ENCODE data around the gene LRRC8D. TPM values are rescaled to one million over a fixed set of nuclear protein-coding genes. Genes with fewer than 3 reads are reported as not detected.

LRRC8D gene
- total and polyA plus RNA-seq, 9 donors, result 5.0 to 14.1 (median 8.8) TPM

DNA sequence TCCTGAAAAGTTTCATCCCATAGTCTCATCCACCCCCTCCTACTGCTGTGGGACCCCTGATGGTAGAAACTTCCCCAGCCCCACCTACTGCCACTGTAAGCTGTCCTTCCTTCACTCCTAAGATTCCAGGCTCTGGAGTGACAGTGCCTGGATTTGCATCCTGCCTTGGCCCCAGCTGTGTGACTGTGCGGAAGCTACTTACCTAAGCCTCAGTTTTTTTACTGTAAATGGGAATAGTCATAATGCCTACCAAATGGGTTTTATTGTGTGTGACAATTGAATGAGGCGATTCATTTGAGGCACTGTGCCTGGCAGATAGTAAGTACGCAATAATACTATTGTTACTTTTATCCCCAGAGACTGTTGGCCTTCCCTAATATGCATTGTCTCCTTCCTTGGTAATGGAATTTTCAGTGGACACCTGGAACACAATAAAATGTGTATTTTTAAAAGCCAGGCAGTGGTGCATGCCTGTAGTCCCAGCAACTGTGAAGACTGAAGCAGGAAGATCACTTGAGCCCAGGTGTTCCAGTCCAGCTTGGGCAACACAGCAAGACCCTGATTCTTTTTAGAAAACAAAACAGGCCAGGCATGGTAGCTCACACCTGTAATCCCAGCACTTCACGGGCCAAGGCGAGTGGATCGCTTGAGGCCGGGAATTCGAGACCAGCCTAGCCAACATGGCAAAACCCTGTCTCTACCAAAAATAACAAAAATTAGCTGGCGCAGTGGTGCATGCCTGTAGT is 119.0 kb downstream of the LRRC8D start:
- H3K4me1 ChIP-seq (ENCODE audit: insufficient read depth), result peaks cover 8% of the 10 kb centered on the region
- DNase-seq, result no peak
- WGBS, 3 donors, result 98 to 99% (median 99%) methylated on average over 9 of the region's 9 CpGs
- intact Hi-C loops (cut with DNase I), result no loop called here
- H3K27ac ChIP-seq, result no peak overlapping the region
- no peaks in the 10 kb centered on the region for H3K36me3 ChIP-seq
- no peak overlapping the region for H3K4me3 ChIP-seq
- no peaks in the 10 kb centered on the region for H3K9me3 ChIP-seq
- TF ChIP-seq POLR2A (IDR thresholded peaks at IDR 0.05) (no peak), EP300 (IDR thresholded peaks at IDR 0.05) (no peak)
- TF ChIP-seq, protein P1, sequence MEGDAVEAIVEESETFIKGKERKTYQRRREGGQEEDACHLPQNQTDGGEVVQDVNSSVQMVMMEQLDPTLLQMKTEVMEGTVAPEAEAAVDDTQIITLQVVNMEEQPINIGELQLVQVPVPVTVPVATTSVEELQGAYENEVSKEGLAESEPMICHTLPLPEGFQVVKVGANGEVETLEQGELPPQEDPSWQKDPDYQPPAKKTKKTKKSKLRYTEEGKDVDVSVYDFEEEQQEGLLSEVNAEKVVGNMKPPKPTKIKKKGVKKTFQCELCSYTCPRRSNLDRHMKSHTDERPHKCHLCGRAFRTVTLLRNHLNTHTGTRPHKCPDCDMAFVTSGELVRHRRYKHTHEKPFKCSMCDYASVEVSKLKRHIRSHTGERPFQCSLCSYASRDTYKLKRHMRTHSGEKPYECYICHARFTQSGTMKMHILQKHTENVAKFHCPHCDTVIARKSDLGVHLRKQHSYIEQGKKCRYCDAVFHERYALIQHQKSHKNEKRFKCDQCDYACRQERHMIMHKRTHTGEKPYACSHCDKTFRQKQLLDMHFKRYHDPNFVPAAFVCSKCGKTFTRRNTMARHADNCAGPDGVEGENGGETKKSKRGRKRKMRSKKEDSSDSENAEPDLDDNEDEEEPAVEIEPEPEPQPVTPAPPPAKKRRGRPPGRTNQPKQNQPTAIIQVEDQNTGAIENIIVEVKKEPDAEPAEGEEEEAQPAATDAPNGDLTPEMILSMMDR (IDR thresholded peaks at IDR 0.05), result no peak
- H3K27me3 ChIP-seq, result no peaks in the 10 kb centered on the region

DNA sequence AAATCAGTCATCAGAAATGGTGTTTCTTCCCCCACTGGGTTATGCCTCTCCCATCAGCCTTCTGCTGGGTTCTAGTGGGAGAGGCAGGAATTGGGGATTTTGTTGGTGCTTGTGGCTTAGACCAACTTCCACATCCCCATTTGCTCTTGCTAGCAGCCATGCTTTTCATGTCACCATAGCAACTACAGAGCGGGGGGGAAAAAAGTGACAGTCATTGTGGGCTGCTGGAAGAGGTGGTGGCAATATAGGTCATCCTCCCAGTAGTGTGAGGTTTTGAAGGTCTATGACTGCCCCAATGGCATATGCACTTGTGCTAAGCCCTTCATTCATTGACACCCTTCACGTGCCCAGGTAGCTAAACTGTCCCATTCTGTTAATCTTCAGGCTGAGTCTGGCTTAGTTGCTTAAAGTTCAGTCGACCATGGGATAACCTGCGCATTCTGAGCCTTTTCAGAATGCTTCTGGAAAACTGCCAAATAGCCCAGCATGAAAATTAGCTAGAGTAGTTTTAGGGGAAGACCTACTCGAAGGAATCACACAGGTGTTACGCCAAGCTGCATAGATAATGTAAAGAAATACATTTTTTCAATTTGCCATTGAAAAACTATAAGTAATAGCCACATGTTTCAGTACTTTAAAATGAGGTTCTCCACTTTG is 120.4 kb downstream of the LRRC8D start:
- intact Hi-C loops (cut with DNase I), result no loop called here
- Histone ChIP-seq H3K36me3 (no peaks in the 10 kb centered on the region), H3K27ac (no peak overlapping the region), H3K9me3 (no peaks in the 10 kb centered on the region), H3K4me3 (no peak overlapping the region), H3K27me3 (no peaks in the 10 kb centered on the region), H3K4me1 (ENCODE audit: insufficient read depth) (peaks cover 8% of the 10 kb centered on the region)
- 82 to 86% (median 82%) methylated on average over 6 of the region's 6 CpGs for WGBS, 3 donors
- TF ChIP-seq EP300 (IDR thresholded peaks at IDR 0.05), result no peak
- TF ChIP-seq POLR2A (IDR thresholded peaks at IDR 0.05), result no peak
- TF ChIP-seq, protein P1 (IDR thresholded peaks at IDR 0.05), result no peak
- no peak for DNase-seq

DNA sequence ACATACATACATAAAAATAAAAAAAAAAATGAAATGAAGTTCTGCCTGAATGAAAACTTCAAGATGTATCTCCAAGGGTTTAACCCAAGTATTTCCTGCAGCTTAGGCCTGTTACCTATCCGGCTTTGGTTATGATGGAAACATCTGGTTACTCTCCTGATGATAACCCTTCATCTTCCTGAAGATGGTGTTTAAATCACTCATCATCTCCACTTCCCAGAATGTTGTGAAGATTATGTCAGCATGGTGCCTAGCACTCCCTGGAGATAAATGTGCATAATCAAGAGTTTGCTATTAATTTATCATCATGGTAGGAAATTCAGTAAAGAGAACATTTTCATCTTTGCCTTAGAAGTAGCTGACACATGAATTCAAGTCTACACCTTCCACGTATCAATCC is 121.2 kb downstream of the LRRC8D start:
- 83 to 93% (median 85%) methylated on average over 2 of the region's 2 CpGs for WGBS, 3 donors

DNA sequence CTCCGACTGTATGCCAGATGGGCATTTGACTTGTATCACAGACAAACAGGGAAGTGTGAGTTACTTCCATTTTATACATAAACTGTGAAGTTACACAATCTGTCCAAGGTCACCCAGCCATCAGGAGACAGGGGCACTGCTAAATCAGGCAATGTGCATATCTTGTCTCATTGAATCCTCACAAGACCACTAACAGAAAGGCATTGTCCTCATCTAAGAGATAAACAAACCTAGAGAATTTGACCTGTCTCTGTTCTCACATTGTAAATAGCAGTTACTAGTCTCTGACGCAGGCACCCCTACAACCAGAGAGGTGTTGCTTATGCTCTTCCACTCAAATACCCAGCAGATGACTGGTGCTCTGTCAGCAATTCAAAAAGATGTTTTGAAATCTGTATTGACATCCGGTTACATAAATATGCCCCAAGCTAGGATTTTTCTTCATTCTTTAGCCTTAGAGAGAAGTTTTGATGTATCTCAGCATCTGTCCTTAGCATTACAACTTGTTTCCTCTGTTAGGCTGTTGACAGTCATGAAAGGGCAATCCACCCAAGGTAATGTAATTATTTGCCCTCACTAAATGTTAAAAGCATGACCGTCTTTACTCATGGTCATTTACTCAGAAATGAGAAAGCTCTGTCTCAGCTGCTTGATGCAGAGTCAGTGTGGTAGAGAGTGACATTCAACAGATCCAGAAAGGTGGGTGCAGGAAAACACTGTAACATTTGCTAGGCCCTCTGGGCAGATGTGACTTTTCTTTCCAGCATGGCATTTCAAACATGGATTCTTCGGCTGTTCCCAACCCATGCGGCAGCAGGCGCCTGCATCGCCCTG is 122.2 kb downstream of the LRRC8D start:
- intact Hi-C loops (cut with DNase I), result no loop called here
- no peaks in the 10 kb centered on the region for H3K36me3 ChIP-seq
- H3K27ac ChIP-seq, result no peak overlapping the region
- WGBS, 3 donors, result 86 to 92% (median 89%) methylated on average over 8 of the region's 8 CpGs
- H3K27me3 ChIP-seq, result no peaks in the 10 kb centered on the region
- no peaks in the 10 kb centered on the region for H3K9me3 ChIP-seq
- H3K4me1 ChIP-seq (ENCODE audit: insufficient read depth), result peaks cover 3% of the 10 kb centered on the region
- TF ChIP-seq POLR2A (IDR thresholded peaks at IDR 0.05), result no peak
- TF ChIP-seq, protein P1 (IDR thresholded peaks at IDR 0.05), result no peak
- no peak for TF ChIP-seq EP300 (IDR thresholded peaks at IDR 0.05)
- DNase-seq, result no peak
- H3K4me3 ChIP-seq, result no peak overlapping the region

More for the DNA sequence above, 121.2 kb downstream of the LRRC8D start:
- Histone ChIP-seq H3K4me1 (ENCODE audit: insufficient read depth) (peaks cover 8% of the 10 kb centered on the region), H3K9me3 (no peaks in the 10 kb centered on the region), H3K27me3 (no peaks in the 10 kb centered on the region), H3K36me3 (no peaks in the 10 kb centered on the region), H3K4me3 (no peak overlapping the region), H3K27ac (no peak overlapping the region)
- no peak for DNase-seq
- intact Hi-C loops (cut with DNase I), result no loop called here
- TF ChIP-seq, protein P1 (IDR thresholded peaks at IDR 0.05), result no peak
- TF ChIP-seq EP300 (IDR thresholded peaks at IDR 0.05) (no peak), POLR2A (IDR thresholded peaks at IDR 0.05) (no peak)

All from ovary (tissue), 9 donors.